HEK293 (cell line): ENCODE data around the gene AKT1.

Source experiments
- CTCF ChIA-PET: fragments of 350-600 bp; formaldehyde crosslinking; extraction: SDS; loops from one replicate; lab custom pipeline; 2021; ENCODE audit warnings: antibody characterized with exemption; lab: Yijun Ruan, JAX
- POLR2A ChIA-PET: fragments of 300-600 bp; formaldehyde crosslinking; extraction: SDS; loops from one replicate; lab custom pipeline; 2020; ENCODE audit warnings: antibody characterized with exemption, inconsistent platforms; lab: Yijun Ruan, JAX
- H3K27ac ChIP-seq: fragments of 200-500 bp; sonication (Bioruptor generic); 2 replicates; pipeline ENCODE4 v1.5.1; 2014; ENCODE audit warnings: low read depth, low read length, control low read depth, inconsistent platforms; ENCODE audit errors: extremely low read depth
- H3K36me3 ChIP-seq, 2 experiments: fragments of 200-500 bp in 1 of 2; sonication (Bioruptor generic) in 1 of 2; 1 replicate in 1 of 2; 2 replicates in 1 of 2; pipeline ENCODE4 v1.5.1; 2014 to 2017; ENCODE audit warnings: inconsistent platforms in 2 of 2, low read length in 2 of 2; ENCODE audit not compliant: control insufficient read depth in 2 of 2, insufficient read depth in 1 of 2
- H3K4me1 ChIP-seq: fragments of 200-500 bp; sonication (Bioruptor generic); 2 replicates; pipeline ENCODE4 v1.5.1; 2014; ENCODE audit warnings: mild to moderate bottlenecking, low read length, inconsistent platforms; ENCODE audit not compliant: control insufficient read depth, insufficient read depth
- H3K4me3 ChIP-seq: 2 replicates; pipeline ENCODE4 v1.5.1; 2011; ENCODE audit warnings: low read depth, mild to moderate bottlenecking, control low read depth, low read length, moderate library complexity
- H3K9me3 ChIP-seq: fragments of 200-500 bp; sonication (Bioruptor generic); 2 replicates; pipeline ENCODE4 v1.5.1; 2014; ENCODE audit warnings: low read depth, low read length, inconsistent platforms; ENCODE audit not compliant: control insufficient read depth, insufficient read depth
- HOXC10 ChIP-seq: sonication (generic); formaldehyde crosslinking; IDR thresholded peaks from 2 replicates; pipeline ENCODE4 v1.8.1; 2023; ENCODE audit warnings: mild to moderate bottlenecking, missing genetic modification reagents
- KLF1 ChIP-seq: fragments of 450-650 bp; formaldehyde crosslinking; IDR thresholded peaks from 2 replicates; pipeline ENCODE4 v1.5.1; 2016; ENCODE audit warnings: missing biosample characterization, missing genetic modification characterization
- REPIN1 ChIP-seq: fragments of 450-650 bp; formaldehyde crosslinking; IDR thresholded peaks from 2 replicates; pipeline ENCODE4 v1.5.1; 2017; ENCODE audit warnings: missing biosample characterization, missing genetic modification characterization, low read depth
- SCRT2 ChIP-seq: fragments of 450-650 bp; formaldehyde crosslinking; IDR thresholded peaks from 2 replicates; pipeline ENCODE4 v1.5.1; 2016; ENCODE audit warnings: missing biosample characterization, missing genetic modification characterization
- SP2 ChIP-seq: fragments of 450-650 bp; formaldehyde crosslinking; IDR thresholded peaks from 2 replicates; pipeline ENCODE4 v1.5.1; 2016; ENCODE audit warnings: missing biosample characterization, missing genetic modification characterization
- ZNF184 ChIP-seq: fragments of 450-650 bp; IDR thresholded peaks from 2 replicates; pipeline ENCODE4 v1.5.1; 2018; ENCODE audit warnings: missing biosample characterization, mild to moderate bottlenecking, missing genetic modification characterization
- ZNF23 ChIP-seq: fragments of 450-650 bp; formaldehyde crosslinking; IDR thresholded peaks from 2 replicates; pipeline ENCODE4 v1.5.1; 2016; ENCODE audit warnings: missing biosample characterization, missing genetic modification characterization, borderline replicate concordance
- ZNF350 ChIP-seq: fragments of 450-650 bp; formaldehyde crosslinking; IDR thresholded peaks from 2 replicates; pipeline ENCODE4 v1.5.0; 2017; ENCODE audit warnings: missing biosample characterization, mild to moderate bottlenecking, missing genetic modification characterization
- ZNF510 ChIP-seq: fragments of 450-650 bp; formaldehyde crosslinking; IDR thresholded peaks from 2 replicates; pipeline ENCODE4 v1.5.1; 2018; ENCODE audit warnings: mild to moderate bottlenecking, missing genetic modification characterization, missing biosample characterization; ENCODE audit not compliant: insufficient replicate concordance
- ZNF585B ChIP-seq: fragments of 450-650 bp; formaldehyde crosslinking; IDR thresholded peaks from 2 replicates; pipeline ENCODE4 v1.5.1; 2016; ENCODE audit warnings: missing biosample characterization, missing genetic modification characterization
- ZNF623 ChIP-seq: fragments of 450-650 bp; formaldehyde crosslinking; IDR thresholded peaks from 2 replicates; pipeline ENCODE4 v1.5.1; 2016; ENCODE audit warnings: missing biosample characterization, missing genetic modification characterization
- TF ChIP-seq, protein P1 (sequence below): fragments of 450-650 bp; formaldehyde crosslinking; IDR thresholded peaks from 2 replicates; pipeline ENCODE4 v1.5.1; 2016; ENCODE audit warnings: missing biosample characterization, missing genetic modification characterization
- TF ChIP-seq, protein P2 (sequence below): fragments of 450-650 bp; formaldehyde crosslinking; IDR thresholded peaks from 2 replicates; pipeline ENCODE4 v1.5.1; 2017; ENCODE audit warnings: missing biosample characterization, missing genetic modification characterization
- TF ChIP-seq, protein P3 (sequence below): fragments of 450-650 bp; formaldehyde crosslinking; IDR thresholded peaks from 2 replicates; pipeline ENCODE4 v1.5.1; 2016; ENCODE audit warnings: missing biosample characterization, missing genetic modification characterization, borderline replicate concordance
- TF ChIP-seq, protein P4 (sequence below): fragments of 450-650 bp; formaldehyde crosslinking; IDR thresholded peaks from 2 replicates; pipeline ENCODE4 v1.5.1; 2016; ENCODE audit warnings: missing biosample characterization, missing genetic modification characterization
- TF ChIP-seq, protein P5 (sequence below): fragments of 450-650 bp; formaldehyde crosslinking; IDR thresholded peaks from 2 replicates; pipeline ENCODE4 v1.5.1; 2016; ENCODE audit warnings: missing biosample characterization, missing genetic modification characterization

AKT1 gene

DNA sequence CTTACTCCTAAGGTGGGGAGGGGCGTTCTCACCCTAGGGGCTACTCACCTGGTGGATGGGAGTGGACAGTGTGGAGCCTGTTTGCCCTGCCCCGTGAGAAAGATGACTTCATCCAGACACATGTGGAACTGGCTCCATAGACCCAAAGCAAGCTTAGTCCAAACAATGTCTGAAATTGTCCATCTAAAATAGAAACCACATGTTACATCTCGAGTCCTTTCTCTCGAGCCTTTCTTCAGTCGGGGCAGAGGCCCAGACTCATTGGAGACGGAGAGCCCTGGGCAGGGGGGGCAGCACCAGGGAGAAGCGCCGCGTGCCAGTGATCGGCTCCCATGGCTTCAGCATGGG, 38.3 kb downstream of the AKT1 start:
- POLR2A ChIA-PET, result no interaction called here
- peaks cover 8 to 83% of the 10 kb centered on the region in 2 experiments; a peak in 2 of 3 replicates for H3K36me3 ChIP-seq
- CTCF ChIA-PET, result interaction anchor here (0.6 kb wide), 1 partner anchor 11 kb away, joined by 3 read pairs; no protein-coding TSS in a partner anchor

DNA sequence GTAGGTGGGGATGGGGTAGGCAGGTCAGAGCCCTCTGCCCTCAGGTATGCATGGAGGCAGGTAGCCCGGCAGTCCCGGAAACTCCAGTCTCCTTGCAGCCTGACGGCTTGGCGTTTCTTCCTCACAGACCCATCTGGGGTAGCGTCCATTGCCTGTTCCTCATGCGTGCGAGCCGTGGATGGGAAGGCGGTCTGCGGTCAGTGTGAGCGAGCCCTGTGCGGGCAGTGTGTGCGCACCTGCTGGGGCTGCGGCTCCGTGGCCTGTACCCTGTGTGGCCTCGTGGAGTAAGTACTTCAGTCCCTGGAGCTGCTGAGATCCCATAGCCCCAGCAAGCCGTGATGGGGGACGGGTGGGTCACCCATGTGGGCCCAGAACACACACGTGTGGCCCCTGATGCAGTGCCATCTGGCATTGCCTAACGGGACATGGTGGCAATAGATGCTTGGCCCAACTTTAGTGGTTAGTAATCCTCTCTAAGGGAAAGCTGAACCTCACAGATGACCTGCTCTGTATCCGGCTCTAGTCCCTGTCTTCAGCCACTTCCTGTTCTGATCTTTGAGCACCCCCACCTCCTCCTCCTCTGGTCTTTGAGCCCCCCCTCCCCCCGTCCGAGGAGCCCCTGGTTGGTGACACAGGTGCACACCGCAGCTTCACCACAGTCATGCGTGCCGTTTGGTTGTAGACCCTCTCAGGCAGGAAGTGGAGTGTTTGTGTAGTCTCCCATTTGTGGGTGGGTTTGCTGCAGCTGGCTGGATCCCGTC, 38.9 kb downstream of the AKT1 start:
- ChIA-PET POLR2A (no interaction called here), CTCF (no interaction called here)
- Histone ChIP-seq H3K9me3 (no peaks in the 10 kb centered on the region), H3K36me3 (peaks cover 2 to 78% of the 10 kb centered on the region in 2 experiments; a peak in 2 of 3 replicates), H3K4me1 (no peaks in the 10 kb centered on the region; the same call in 1 of the 2 replicates), H3K4me3 (no peak overlapping the region), H3K27ac (no peak overlapping the region)
- TF ChIP-seq ZNF585B (no peak), ZNF184 (tag by site-specific recombination) (no peak), ZNF23 (tag by site-specific recombination) (no peak), REPIN1 (tag by site-specific recombination) (no peak), ZNF510 (tag by site-specific recombination) (no peak)
- TF ChIP-seq, protein P1, sequence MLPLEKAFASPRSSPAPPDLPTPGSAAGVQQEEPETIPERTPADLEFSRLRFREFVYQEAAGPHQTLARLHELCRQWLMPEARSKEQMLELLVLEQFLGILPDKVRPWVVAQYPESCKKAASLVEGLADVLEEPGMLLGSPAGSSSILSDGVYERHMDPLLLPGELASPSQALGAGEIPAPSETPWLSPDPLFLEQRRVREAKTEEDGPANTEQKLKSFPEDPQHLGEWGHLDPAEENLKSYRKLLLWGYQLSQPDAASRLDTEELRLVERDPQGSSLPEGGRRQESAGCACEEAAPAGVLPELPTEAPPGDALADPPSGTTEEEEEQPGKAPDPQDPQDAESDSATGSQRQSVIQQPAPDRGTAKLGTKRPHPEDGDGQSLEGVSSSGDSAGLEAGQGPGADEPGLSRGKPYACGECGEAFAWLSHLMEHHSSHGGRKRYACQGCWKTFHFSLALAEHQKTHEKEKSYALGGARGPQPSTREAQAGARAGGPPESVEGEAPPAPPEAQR, result no peak

More for the DNA sequence above, 38.3 kb downstream of the AKT1 start:
- Histone ChIP-seq H3K4me1 (no peaks in the 10 kb centered on the region; the same call in 1 of the 2 replicates), H3K4me3 (no peak overlapping the region), H3K27ac (no peak overlapping the region), H3K9me3 (no peaks in the 10 kb centered on the region)
- TF ChIP-seq SP2, result no peak
- TF ChIP-seq ZNF623, result no peak
- TF ChIP-seq, protein P2, sequence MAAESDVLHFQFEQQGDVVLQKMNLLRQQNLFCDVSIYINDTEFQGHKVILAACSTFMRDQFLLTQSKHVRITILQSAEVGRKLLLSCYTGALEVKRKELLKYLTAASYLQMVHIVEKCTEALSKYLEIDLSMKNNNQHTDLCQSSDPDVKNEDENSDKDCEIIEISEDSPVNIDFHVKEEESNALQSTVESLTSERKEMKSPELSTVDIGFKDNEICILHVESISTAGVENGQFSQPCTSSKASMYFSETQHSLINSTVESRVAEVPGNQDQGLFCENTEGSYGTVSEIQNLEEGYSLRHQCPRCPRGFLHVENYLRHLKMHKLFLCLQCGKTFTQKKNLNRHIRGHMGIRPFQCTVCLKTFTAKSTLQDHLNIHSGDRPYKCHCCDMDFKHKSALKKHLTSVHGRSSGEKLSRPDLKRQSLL, result no peak
- TF ChIP-seq, protein P3, sequence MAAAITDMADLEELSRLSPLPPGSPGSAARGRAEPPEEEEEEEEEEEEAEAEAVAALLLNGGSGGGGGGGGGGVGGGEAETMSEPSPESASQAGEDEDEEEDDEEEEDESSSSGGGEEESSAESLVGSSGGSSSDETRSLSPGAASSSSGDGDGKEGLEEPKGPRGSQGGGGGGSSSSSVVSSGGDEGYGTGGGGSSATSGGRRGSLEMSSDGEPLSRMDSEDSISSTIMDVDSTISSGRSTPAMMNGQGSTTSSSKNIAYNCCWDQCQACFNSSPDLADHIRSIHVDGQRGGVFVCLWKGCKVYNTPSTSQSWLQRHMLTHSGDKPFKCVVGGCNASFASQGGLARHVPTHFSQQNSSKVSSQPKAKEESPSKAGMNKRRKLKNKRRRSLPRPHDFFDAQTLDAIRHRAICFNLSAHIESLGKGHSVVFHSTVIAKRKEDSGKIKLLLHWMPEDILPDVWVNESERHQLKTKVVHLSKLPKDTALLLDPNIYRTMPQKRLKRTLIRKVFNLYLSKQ (tag by site-specific recombination), result no peak
- TF ChIP-seq, protein P4, sequence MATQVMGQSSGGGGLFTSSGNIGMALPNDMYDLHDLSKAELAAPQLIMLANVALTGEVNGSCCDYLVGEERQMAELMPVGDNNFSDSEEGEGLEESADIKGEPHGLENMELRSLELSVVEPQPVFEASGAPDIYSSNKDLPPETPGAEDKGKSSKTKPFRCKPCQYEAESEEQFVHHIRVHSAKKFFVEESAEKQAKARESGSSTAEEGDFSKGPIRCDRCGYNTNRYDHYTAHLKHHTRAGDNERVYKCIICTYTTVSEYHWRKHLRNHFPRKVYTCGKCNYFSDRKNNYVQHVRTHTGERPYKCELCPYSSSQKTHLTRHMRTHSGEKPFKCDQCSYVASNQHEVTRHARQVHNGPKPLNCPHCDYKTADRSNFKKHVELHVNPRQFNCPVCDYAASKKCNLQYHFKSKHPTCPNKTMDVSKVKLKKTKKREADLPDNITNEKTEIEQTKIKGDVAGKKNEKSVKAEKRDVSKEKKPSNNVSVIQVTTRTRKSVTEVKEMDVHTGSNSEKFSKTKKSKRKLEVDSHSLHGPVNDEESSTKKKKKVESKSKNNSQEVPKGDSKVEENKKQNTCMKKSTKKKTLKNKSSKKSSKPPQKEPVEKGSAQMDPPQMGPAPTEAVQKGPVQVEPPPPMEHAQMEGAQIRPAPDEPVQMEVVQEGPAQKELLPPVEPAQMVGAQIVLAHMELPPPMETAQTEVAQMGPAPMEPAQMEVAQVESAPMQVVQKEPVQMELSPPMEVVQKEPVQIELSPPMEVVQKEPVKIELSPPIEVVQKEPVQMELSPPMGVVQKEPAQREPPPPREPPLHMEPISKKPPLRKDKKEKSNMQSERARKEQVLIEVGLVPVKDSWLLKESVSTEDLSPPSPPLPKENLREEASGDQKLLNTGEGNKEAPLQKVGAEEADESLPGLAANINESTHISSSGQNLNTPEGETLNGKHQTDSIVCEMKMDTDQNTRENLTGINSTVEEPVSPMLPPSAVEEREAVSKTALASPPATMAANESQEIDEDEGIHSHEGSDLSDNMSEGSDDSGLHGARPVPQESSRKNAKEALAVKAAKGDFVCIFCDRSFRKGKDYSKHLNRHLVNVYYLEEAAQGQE (tag by site-specific recombination), result no peak
- TF ChIP-seq ZNF350 (tag by site-specific recombination), result no peak
- no peak for TF ChIP-seq SCRT2
- no peak for TF ChIP-seq HOXC10
- TF ChIP-seq KLF1 (tag by site-specific recombination), result no peak
- TF ChIP-seq, protein P5, sequence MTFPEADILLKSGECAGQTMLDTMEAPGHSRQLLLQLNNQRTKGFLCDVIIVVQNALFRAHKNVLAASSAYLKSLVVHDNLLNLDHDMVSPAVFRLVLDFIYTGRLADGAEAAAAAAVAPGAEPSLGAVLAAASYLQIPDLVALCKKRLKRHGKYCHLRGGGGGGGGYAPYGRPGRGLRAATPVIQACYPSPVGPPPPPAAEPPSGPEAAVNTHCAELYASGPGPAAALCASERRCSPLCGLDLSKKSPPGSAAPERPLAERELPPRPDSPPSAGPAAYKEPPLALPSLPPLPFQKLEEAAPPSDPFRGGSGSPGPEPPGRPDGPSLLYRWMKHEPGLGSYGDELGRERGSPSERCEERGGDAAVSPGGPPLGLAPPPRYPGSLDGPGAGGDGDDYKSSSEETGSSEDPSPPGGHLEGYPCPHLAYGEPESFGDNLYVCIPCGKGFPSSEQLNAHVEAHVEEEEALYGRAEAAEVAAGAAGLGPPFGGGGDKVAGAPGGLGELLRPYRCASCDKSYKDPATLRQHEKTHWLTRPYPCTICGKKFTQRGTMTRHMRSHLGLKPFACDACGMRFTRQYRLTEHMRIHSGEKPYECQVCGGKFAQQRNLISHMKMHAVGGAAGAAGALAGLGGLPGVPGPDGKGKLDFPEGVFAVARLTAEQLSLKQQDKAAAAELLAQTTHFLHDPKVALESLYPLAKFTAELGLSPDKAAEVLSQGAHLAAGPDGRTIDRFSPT, result no peak
